Fibroblast of lung (primary cell): ENCODE measurements around the gene FAM151A. TPM values are rescaled to one million over a fixed set of nuclear protein-coding genes. Genes with fewer than 3 reads are reported as not detected.

Source experiments
- DNase-seq, 2 donors: peaks; one replicate each; pipeline versions ENCODE4 v3.0.0 to v3.0.0-alpha.2; 2010; ENCODE audit warnings: low read depth in 2 of 2
- H2AFZ ChIP-seq: 2 replicates; pipeline ENCODE4 v1.5.1; 2012; ENCODE audit warnings: low read length, control low read depth, inconsistent platforms
- H3K27ac ChIP-seq: 2 replicates; pipeline ENCODE4 v1.5.1; 2011; ENCODE audit warnings: low read length, control low read depth; ENCODE audit not compliant: insufficient read depth
- H3K27me3 ChIP-seq: 2 replicates; pipeline ENCODE4 v1.5.1; 2011; ENCODE audit warnings: mild to moderate bottlenecking, low read length; ENCODE audit not compliant: control insufficient read depth, insufficient read depth
- H3K36me3 ChIP-seq: 2 replicates; pipeline ENCODE4 v1.5.1; 2011; ENCODE audit warnings: low read length; ENCODE audit not compliant: control insufficient read depth, insufficient read depth
- H3K4me1 ChIP-seq: 2 replicates; pipeline ENCODE4 v1.5.1; 2011; ENCODE audit warnings: low read length; ENCODE audit not compliant: control insufficient read depth, insufficient read depth; ENCODE audit errors: extremely low read depth
- H3K4me2 ChIP-seq: 2 replicates; pipeline ENCODE4 v1.5.1; 2011; ENCODE audit warnings: low read length, control low read depth; ENCODE audit not compliant: insufficient read depth; ENCODE audit errors: extremely low read depth
- H3K4me3 ChIP-seq, 4 experiments: fragments of 200-600 bp in 1 of 4; sonication (generic) in 1 of 4; replicated peaks in 1 of 4; 2 replicates each; pipeline ENCODE4 v1.5.1; 2011 to 2016; ENCODE audit warnings: low read length in 4 of 4, low read depth in 3 of 4, mild to moderate bottlenecking in 3 of 4, control low read depth in 2 of 4, inconsistent platforms in 1 of 4, mixed read lengths in 1 of 4; ENCODE audit not compliant: insufficient read depth in 1 of 4; ENCODE audit errors: control extremely low read depth in 1 of 4
- H3K79me2 ChIP-seq: 2 replicates; pipeline ENCODE4 v1.5.1; 2012; ENCODE audit warnings: mild to moderate bottlenecking, low read length, inconsistent platforms; ENCODE audit not compliant: control insufficient read depth, insufficient read depth
- H3K9ac ChIP-seq: 2 replicates; pipeline ENCODE4 v1.5.1; 2011; ENCODE audit warnings: mild to moderate bottlenecking, low read length, control low read depth; ENCODE audit not compliant: insufficient read depth
- H3K9me3 ChIP-seq: 2 replicates; pipeline ENCODE4 v1.5.1; 2012; ENCODE audit warnings: low read depth, low read length; ENCODE audit not compliant: control insufficient read depth, insufficient read depth
- H4K20me1 ChIP-seq: 2 replicates; pipeline ENCODE4 v1.5.1; 2011; ENCODE audit warnings: low read length; ENCODE audit not compliant: control insufficient read depth, insufficient read depth; ENCODE audit errors: extremely low read depth
- EZH2 ChIP-seq: IDR thresholded peaks from 2 replicates; pipeline ENCODE4 v1.5.1; 2012; ENCODE audit warnings: low read length, control low read depth, mild to moderate bottlenecking; ENCODE audit errors: missing control alignments
- polyA plus RNA-seq, 2 donors: library from polyadenylated mRNA; depleted of rRNA in 1 of 2; stranded (reverse) in 1 of 2; unstranded in 1 of 2; fragments of >200 nt; gene quantifications; 2 replicates each; pipeline ENCODE4 v1.2.1, GENCODE V29; 2011 to 2012; ENCODE audit warnings: missing spikeins in 1 of 2
- total RNA-seq: library from RNA; depleted of rRNA; stranded (reverse); fragments of >200 nt; gene quantifications from 2 replicates; pipeline ENCODE4 v1.2.1, GENCODE V29; 2014
- TF ChIP-seq, protein P1 (sequence below), 2 donors: IDR thresholded peaks in 1 of 2; conservative IDR thresholded peaks in 1 of 2; 1 replicate in 1 of 2; 2 replicates in 1 of 2; pipeline ENCODE4 v1.5.1; 2011 to 2012; ENCODE audit warnings: low read length in 2 of 2, control low read depth in 1 of 2, inconsistent platforms in 1 of 2, low read depth in 1 of 2, mild to moderate bottlenecking in 1 of 2

FAM151A gene
- total and polyA plus RNA-seq, 2 donors (not counting 1 experiment from before 2014, with no cell fraction given), result not detected

DNA sequence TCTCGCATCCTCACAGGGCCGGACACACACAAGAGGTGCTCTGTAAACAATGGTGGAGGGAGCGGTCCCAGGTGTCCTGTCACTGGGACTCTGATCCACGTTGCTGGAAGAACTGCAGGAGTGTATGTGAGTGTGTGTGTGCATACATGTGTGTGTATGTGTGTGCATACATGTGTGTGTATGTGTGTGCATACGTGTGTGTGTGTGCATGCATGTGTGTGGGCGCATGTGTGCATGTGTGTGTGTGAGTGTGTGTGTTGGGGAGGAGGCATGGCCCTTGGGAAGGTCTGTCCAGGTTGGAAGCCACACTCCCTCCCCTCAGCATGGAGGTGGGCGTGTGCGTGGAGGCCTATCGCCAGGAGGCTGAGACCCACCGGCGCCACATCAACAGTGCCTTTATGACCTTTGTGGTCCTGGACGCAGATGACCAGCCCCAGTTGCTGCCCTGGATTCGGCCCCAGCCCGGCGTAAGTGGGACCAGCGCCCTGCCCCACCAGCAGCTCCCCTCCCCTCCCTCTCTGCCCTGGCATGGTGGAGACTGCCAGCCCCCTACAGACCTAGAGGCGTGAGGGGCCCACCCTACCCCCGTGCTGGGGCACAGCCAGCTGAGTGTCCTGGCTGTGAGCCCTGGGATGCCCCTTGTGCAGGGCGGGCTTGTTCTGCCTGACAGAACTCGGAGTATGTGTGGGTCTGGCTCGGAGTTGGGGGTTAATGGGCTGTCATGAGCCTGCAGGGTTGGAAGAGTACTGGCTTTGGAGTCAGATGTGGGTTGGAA lies 22.2 kb downstream of the FAM151A start:
- Histone ChIP-seq H2AFZ (no peak overlapping the region), H3K27ac (no peak overlapping the region)
- DNase-seq, result no peak

DNA sequence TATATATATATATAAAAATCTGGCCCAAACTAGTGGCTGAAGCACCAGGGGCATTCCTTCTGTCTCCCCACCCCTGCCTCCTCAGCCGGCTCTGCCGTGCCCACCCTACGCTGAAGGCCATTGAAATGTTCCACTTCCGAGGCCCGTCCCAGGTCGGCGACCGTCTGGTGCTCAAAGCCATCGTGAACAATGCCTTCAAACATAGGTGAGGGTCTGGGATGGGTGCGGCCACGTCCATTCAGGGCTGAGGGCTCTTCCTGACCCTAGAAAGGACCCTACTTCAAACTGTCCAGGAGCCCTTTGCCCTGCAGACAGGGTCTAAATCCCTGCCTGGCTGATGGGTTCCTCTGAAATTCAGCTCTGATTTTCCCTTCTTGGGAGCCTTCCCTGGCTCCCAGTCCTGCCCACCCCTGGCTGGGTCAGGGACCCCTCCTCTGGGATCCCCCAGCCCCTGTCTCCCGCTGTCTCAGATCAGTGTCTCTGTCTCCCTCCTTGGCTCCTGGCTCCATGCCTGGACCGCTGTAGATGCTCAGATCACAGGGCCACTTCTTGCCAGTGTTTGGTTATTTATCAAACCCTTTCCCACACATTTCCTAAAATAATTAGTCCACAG lies 24.0 kb downstream of the FAM151A start:
- Histone ChIP-seq H4K20me1 (no peaks in the 10 kb centered on the region), H3K4me2 (no peak overlapping the region), H3K36me3 (no peaks in the 10 kb centered on the region), H3K79me2 (no peaks in the 10 kb centered on the region), H3K9ac (no peak overlapping the region), H3K4me3 (no peak overlapping the region), H3K27ac (no peak overlapping the region), H3K9me3 (no peaks in the 10 kb centered on the region), H2AFZ (no peak overlapping the region), H3K27me3 (no peaks in the 10 kb centered on the region), H3K4me1 (no peaks in the 10 kb centered on the region)
- no peak for TF ChIP-seq EZH2
- TF ChIP-seq, protein P1, sequence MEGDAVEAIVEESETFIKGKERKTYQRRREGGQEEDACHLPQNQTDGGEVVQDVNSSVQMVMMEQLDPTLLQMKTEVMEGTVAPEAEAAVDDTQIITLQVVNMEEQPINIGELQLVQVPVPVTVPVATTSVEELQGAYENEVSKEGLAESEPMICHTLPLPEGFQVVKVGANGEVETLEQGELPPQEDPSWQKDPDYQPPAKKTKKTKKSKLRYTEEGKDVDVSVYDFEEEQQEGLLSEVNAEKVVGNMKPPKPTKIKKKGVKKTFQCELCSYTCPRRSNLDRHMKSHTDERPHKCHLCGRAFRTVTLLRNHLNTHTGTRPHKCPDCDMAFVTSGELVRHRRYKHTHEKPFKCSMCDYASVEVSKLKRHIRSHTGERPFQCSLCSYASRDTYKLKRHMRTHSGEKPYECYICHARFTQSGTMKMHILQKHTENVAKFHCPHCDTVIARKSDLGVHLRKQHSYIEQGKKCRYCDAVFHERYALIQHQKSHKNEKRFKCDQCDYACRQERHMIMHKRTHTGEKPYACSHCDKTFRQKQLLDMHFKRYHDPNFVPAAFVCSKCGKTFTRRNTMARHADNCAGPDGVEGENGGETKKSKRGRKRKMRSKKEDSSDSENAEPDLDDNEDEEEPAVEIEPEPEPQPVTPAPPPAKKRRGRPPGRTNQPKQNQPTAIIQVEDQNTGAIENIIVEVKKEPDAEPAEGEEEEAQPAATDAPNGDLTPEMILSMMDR (conservative IDR thresholded peaks at IDR 0.05 in 1 of 2, IDR thresholded peaks at IDR 0.05 in 1 of 2; ENCODE audit: low read depth in 1 of 2, low read length in 2 of 2), result no peak
- no peak for DNase-seq

More for the DNA sequence above, 22.2 kb downstream of the FAM151A start:
- Histone ChIP-seq H3K79me2 (no peaks in the 10 kb centered on the region), H3K9me3 (no peaks in the 10 kb centered on the region), H3K4me3 (no peak overlapping the region), H3K4me2 (no peak overlapping the region), H3K9ac (no peak overlapping the region), H3K36me3 (no peaks in the 10 kb centered on the region), H3K4me1 (no peaks in the 10 kb centered on the region), H4K20me1 (no peaks in the 10 kb centered on the region), H3K27me3 (no peaks in the 10 kb centered on the region)
- TF ChIP-seq EZH2, result no peak
- TF ChIP-seq, protein P1 (conservative IDR thresholded peaks at IDR 0.05 in 1 of 2, IDR thresholded peaks at IDR 0.05 in 1 of 2; ENCODE audit: low read depth in 1 of 2, low read length in 2 of 2), result no peak

DNA sequence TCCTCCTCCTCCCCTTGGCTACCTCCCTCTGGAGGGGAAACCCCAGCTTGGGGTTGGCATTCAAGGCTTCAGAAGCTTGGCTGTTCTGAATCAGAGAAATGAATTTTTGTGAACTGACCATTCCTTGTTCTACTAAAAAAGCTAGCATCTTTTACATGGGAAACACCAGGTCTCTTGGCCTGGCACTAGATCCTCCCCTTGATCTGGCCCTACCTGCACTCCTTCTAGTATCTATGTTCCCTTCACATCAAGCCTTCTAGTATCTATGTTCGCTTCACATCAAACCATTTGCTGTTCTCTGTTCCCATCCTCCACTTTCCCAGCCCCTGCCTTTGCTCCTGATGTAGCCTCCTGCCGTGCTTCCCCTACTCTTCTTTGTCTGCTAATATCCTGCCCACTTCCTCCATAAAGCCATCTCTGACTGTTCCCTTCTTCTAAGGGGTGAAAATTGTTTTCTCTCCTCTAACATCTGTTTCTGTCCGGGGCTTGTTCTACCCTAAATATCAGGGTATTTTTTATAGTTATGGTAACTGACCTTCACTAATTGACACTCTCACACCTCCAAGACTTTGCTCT lies 25.8 kb downstream of the FAM151A start:
- Histone ChIP-seq H3K4me3 (no peak overlapping the region), H2AFZ (no peak overlapping the region), H3K9ac (no peak overlapping the region), H3K9me3 (no peaks in the 10 kb centered on the region), H3K36me3 (no peaks in the 10 kb centered on the region), H4K20me1 (no peaks in the 10 kb centered on the region), H3K4me2 (no peak overlapping the region), H3K27me3 (no peaks in the 10 kb centered on the region), H3K4me1 (no peaks in the 10 kb centered on the region), H3K79me2 (no peaks in the 10 kb centered on the region), H3K27ac (no peak overlapping the region)
- DNase-seq, result no peak
- TF ChIP-seq, protein P1 (conservative IDR thresholded peaks at IDR 0.05 in 1 of 2, IDR thresholded peaks at IDR 0.05 in 1 of 2; ENCODE audit: low read depth in 1 of 2, low read length in 2 of 2), result no peak
- TF ChIP-seq EZH2, result no peak
